ENCODE measurements around the gene SHMT2.

GRCh38 chr12:57225680-57226210, 3.8 kb upstream of the SHMT2 start:
- TF ChIP-seq, protein P1, sequence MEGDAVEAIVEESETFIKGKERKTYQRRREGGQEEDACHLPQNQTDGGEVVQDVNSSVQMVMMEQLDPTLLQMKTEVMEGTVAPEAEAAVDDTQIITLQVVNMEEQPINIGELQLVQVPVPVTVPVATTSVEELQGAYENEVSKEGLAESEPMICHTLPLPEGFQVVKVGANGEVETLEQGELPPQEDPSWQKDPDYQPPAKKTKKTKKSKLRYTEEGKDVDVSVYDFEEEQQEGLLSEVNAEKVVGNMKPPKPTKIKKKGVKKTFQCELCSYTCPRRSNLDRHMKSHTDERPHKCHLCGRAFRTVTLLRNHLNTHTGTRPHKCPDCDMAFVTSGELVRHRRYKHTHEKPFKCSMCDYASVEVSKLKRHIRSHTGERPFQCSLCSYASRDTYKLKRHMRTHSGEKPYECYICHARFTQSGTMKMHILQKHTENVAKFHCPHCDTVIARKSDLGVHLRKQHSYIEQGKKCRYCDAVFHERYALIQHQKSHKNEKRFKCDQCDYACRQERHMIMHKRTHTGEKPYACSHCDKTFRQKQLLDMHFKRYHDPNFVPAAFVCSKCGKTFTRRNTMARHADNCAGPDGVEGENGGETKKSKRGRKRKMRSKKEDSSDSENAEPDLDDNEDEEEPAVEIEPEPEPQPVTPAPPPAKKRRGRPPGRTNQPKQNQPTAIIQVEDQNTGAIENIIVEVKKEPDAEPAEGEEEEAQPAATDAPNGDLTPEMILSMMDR (conservative IDR thresholded peaks at IDR 0.05; ENCODE audit: low read depth, low read length), result no peak
- TF ChIP-seq SMC3 (IDR thresholded peaks at IDR 0.05; ENCODE audit: low read depth, low read length) (no peak), RFX5 (IDR thresholded peaks at IDR 0.05; ENCODE audit: low read depth, low read length) (no peak), NFE2L2 (IDR thresholded peaks at IDR 0.05; ENCODE audit: low read depth, low read length) (no peak), POLR2A (IDR thresholded peaks at IDR 0.05; ENCODE audit: low read depth, low read length) (no peak), RAD21 (IDR thresholded peaks at IDR 0.05; ENCODE audit: low read length) (no peak), FOS (IDR thresholded peaks at IDR 0.05; ENCODE audit: low read depth, low read length) (no peak), RCOR1 (IDR thresholded peaks at IDR 0.05; ENCODE audit: insufficient replicate concordance, low read length) (no peak), CEBPB (IDR thresholded peaks at IDR 0.05; ENCODE audit: low read depth, low read length) (no peak), MXI1 (IDR thresholded peaks at IDR 0.05; ENCODE audit: borderline replicate concordance, low read depth, low read length) (no peak), CHD1 (IDR thresholded peaks at IDR 0.05; ENCODE audit: low read depth, low read length) (no peak), BHLHE40 (IDR thresholded peaks at IDR 0.05; ENCODE audit: low read depth, low read length) (no peak), MAFK (IDR thresholded peaks at IDR 0.05; ENCODE audit: low read depth, low read length) (no peak)
- TF ChIP-seq, protein P2, sequence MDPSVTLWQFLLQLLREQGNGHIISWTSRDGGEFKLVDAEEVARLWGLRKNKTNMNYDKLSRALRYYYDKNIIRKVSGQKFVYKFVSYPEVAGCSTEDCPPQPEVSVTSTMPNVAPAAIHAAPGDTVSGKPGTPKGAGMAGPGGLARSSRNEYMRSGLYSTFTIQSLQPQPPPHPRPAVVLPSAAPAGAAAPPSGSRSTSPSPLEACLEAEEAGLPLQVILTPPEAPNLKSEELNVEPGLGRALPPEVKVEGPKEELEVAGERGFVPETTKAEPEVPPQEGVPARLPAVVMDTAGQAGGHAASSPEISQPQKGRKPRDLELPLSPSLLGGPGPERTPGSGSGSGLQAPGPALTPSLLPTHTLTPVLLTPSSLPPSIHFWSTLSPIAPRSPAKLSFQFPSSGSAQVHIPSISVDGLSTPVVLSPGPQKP (IDR thresholded peaks at IDR 0.05; ENCODE audit: borderline replicate concordance, low read depth, low read length), result no peak

Data from IMR-90 (cell line).